ENCODE measurements around the gene ACOXL.

ACOXL gene

DNA sequence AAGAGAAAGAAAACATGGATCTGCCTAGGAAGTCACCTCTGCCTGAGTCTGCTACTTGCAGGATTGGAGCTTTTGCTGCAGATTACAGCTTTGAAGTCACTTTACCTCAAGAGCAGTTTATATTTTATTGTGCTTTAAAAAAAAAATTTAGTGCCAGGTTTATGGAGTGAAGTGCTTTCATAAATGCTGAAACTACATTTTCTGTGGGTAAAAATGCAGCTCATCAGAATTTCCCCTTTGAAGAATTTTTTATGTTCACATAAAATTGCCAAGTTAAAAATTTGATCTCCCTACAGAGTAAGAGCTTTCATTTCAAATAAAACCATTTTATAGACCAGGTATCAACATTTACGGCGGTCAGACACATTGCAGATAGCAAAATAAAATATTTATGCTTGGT, 413.6 kb downstream of the ACOXL start:
- no peak for DNase-seq

DNA sequence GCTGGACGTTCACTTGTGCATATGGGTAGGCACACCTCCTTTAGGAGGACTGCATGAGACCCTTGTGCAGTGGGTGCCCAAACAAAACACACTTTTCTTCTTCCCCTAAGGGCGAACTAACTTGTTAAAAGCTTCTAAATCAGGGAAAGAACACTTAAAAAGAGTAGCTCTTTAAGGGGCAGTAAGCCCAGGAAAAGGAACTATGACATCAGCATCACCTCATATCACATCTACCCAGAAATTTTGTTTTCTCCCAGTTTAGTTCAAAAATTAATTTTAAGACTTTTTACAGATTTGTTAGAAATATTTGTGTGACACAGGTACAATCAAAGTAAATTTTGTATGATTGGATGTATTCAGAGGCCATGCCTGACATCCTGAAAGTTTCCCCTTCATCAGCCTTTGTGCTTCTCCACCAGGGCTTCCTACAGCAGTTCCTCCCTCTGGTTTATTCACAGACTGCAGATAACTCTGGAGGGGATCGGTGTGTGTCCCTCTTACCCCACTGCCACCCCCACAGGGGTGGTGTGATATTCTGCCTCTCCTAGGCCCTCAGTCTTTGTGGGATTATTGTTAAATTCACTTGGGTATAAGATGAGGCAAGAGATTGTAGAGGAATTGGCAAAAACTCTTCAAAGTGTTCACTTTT, 416.0 kb downstream of the ACOXL start:
- DNase-seq = no peak

DNA sequence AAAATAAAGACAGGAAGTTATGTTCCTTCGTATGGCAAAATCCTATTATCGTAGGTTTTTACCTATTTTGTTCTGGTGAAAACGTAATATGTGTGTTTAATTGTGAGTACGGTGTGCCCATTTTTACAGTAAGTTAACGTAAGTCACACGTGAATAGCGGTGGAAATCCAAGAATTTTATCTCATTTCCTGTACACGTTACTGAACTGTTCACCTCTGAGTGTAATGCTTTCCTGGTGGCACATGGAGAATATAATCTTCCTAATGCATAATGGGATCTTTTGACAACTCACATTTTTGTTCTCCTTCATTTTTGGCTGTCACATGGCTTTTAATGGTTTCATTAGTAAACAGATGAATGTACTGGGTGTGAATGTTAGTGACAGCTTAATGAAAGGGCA, 416.6 kb downstream of the ACOXL start:
- DNase-seq = no peak

DNA sequence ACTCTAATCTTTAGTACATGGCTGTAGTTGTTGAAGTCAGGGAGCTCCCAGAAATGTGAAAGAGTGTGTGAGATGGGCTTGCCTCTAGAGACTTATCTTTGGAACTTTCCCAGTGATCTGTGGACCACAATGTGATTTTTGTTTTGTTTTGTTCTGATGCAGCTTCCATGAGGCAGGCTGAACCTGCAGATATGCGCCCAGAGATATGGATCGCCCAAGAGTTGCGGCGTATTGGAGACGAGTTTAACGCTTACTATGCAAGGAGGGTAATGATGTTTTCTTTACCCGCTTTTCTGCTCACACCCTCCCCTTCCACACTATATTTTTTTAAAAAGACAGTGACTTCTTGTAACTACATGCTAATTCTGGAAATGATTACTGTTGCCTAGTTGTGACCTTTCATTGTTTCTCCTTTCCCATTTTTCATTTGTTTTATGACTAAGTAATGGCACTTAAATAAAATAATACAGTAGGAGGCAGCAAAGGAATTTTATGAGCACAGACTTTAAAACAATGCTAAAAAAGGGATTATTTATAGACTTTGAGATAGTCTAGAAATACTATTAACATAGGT, 417.6 kb downstream of the ACOXL start:
- DNase-seq = no peak

DNA sequence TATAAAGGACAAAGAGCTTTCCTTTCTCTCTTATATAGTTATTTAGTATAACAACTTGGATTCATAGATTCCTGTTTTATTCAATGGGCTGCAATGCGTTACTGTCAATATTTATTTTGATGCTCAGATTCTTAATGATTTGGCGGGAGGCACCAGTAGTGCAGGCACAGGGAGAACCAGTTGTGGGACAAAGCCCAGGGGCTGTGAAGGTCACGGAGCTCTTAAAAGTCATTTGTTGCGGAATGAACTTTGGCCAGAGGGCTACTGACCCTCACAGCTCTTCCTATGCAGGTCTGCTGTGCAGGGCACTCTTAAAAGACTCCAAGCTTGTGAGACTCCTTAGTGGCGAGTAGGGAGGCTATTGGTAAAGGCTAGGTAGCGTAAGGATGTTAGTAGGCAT, 422.4 kb downstream of the ACOXL start:
- DNase-seq = no peak

DNA sequence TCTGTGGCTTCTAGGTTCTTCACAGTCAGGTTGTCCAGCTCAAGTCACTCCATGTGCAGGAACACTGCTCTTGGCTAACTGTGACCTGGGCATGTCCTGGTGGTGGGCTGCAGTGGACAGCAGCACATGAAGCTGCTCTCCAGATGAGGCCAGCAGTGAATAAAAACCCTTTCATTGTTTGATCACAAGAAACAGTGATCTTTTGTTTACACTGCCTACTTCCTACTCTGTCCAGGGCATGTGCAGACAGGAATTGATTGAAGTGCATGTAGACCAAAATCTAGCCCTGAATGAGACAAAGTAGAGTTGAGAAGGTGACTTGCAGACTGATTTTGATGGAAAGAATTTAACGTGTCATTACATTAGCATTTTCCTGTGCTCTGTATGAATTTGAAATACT, 423.2 kb downstream of the ACOXL start:
- DNase-seq = no peak

DNA sequence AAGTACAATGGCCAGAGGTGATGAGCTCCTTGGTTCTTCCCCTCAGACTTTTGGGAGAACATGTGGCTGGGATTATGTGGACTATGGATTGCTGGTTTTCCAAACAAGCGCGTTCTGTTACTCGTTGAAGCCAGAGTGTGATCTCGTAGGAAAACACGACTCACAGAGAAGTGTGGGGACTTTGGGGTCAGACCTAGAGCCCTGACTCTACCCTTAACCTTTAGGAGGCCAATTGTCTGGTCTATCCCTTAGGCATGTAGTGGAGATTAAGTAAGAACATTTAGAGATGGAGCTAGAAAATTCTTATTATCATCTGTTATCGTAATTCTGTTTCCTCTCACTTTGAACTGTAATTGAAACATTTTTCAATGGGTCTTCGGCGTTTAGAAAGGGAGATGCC, 424.2 kb downstream of the ACOXL start:
- no peak for DNase-seq

DNA sequence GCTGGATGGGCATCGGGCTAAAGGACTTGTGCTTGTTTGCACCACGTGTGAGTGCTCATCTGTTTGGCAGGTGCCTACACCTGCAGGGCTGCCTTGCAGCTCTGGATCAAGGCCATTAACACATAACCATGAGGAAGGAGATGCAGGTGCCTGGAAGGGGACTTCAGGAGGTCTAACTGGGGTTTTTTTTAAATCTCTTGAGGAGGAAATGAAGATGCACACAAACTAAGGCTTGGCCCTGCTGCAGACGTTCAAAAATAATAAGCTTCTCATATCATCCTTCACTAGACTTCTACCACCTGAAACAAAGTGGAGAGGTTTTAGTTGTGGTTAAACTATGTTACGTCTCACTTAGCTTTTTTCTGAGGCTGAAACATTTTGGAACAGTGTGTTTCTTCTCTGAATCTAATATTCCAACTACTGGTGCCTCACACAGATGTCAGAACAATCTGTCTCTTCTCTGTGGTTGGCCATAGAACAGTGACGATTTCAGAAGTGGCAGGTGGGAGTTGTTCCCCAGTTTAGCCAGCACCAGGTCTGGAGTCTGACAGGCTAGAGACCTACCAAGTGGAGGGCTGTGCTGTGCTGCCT, 424.8 kb downstream of the ACOXL start:
- DNase-seq = no peak

DNA sequence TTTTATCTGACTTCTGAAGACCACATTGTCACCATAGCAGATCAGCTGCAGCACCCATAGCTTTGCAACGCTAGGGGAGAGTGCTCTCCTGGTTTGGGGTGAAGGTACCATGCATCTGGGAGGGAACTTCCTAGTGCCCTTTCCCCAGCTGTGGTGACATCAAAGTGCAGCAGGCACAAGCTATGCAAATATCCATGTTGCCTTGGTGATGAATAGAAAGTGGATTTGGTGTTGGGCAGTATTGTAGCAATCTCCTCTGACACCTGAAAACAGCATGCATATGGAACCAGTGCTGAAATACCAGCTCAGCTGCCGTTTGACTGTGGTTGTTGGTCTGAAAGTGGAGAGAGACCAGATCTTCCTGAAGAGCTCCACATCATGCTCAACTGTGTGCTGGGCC, 425.4 kb downstream of the ACOXL start:
- no peak for DNase-seq

DNA sequence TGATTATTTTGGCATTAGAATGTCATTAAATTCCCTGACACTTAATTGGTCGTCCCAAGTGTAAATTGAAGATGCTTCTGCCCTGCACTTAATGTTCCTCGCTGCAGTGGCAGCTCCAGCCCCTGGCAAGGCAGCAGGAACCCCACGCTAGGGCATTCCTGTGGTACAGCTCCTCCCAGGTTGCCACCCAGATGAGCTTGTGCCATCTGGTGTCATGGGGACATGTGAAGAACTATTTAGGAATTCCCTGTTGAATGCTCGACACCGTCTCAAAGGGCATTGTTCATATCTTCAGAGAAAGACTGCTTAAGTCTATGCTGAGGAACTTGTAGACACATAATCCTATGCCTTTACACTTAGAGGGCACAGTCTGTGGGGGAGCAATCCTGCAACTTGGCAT, 427.3 kb downstream of the ACOXL start:
- no peak for DNase-seq

DNA sequence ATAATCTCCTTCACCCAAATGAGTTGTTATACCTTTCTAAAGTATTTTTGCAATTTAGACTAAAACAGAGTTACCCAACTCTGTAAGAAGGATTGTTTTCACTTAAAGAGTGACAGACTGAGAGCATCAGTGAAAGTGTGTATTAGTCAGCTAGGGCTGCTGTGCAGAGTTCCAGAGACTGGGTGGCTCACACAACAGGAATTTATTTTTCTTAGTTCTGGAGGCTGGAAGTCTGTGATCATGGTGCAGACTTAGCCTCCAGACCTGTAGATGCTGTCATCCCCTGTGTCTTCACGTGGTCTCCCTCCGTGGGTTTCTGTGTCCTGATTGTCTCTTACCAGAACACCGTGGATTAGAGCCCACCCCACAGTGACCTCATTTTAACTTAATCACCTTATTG, 428.4 kb downstream of the ACOXL start:
- DNase-seq = no peak

DNA sequence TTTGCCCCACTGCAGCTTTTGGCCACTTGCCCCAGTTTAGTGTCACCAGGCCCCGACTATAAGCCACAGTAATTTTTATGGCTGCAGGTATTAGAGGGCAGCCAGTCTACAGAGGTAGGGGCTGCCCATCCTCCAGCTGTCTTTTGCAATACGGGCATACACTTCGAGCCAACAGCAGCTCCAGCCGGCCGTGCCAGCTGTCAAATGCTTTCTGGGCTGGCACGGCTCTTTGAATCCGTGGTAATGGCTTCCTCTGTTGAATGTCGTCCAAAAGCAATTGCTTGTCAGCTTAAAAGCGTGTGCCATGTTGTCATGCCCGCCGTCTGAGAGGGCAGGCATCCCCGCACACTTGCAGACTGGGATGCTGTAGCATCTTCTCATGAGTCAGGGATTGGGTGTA, 429.6 kb downstream of the ACOXL start:
- DNase-seq = no peak

DNA sequence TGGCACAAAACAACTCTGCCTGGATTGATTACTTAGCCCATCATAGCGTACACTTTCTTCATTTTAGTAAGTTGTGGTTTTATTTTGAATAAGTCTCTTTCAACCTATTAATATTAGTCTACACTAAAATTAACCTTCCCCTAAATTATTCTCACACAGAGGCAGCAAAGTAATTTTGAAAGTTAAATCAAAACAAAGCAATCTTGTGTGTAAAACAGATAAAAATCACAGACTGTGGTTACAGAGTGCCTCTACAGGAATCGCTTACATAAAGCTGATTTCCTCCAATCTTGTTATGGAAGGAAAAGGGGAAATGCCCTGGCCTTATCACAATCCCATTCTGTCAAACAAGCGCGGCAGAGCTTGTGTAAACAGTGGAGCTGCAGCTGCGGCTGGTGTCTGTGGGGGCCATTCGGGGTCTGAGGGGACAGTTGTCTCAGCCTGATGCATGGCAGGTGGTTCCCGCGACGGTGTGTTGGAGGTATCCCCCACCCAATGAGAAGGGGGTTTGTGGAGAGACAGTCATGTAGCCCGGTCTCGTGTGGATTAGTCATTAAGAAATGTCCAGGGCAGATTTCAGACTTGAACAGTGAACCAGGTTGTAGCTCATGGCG, 430.5 kb downstream of the ACOXL start:
- peak; percentile 51 for DNase-seq

DNA sequence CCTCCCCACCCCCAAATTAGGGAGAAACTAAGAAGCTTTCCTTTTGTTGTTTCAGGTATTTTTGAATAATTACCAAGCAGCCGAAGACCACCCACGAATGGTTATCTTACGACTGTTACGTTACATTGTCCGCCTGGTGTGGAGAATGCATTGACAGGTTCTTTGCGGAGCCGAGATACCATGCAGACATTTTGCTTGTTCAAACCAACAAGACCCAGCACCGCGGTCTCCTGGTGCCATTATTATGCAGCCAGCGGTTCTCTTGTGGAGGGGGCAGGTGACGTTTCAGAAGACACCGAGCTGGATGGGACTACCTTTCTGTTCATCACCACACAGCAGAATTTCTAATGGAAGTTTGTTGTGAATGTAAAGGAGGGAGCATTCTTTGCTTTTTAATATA, 431.7 kb downstream of the ACOXL start:
- no peak for DNase-seq

DNA sequence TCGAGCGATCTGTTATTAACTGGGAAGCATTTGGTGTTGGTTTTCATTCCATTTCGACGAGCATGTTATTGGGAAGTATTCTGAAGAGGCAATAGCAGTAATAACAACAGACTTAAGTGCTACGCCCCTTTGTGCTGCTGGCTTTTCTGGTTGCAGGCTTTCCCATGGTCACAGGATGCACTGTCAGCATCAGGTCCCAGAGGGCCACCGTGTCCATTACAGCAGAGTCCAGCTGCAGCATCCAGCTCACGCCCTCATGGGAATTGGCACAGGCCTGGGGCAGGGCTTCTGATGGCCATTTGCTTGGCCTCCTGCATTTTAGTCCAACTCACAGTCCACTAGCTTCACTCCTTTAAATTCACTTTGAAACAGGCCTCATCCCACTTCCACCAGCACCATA, 432.7 kb downstream of the ACOXL start:
- DNase-seq = no peak

DNA sequence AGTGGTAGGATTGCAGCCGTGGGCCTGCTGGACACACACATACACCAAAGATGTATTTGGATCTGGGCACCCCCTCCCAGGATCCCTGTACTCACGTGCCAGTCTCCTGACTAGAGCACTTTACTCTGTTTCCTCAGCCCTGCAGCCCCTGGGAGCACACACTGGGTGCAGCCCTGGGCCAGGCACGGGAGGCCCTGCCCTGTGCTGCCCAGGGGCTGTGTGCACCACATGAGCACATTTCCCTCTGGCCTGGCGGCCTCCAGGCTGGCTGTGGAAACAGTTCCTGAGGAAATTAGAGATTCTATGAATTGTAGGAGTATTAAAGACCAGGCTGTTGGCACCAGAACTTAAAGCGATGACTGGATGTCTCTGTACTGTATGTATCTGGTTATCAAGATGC, 433.7 kb downstream of the ACOXL start:
- no peak for DNase-seq

DNA sequence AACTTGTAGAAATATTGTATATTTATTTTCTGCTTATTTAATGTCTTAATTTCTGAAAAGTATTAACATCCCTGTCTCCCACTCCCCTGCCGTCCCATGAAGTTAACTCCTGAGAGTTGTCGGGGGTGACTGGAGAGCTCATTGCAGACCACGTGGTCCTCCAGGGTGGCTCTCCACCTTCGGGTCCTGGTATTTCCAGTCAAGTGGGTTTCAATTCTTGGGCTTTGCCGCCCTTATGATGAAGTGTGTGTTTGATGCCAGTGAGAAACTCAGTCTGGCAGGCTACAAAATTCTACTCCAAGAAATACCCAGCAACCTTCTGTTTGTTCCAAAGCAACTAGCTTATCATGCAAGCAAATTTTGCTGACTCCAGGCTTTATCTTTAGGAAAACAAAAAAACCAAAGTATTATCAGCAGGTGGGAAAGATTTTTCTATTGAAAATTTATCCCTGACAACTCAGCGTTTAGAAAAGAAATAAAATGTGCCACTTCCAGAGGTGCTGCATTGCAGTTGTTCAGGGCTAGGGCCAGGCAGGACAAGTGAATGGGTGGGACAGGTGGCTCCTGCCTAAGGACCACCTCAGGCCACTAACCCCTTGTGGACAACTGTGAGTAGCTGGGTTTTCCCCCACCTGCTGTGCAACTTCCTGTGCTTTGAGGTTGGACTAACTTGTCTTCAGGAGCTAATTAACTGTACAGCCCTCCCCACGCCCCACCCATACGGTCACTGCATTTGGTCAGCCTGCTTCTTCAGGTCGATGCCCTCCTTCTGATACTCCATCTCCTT, 434.9 kb downstream of the ACOXL start:
- DNase-seq = no peak

DNA sequence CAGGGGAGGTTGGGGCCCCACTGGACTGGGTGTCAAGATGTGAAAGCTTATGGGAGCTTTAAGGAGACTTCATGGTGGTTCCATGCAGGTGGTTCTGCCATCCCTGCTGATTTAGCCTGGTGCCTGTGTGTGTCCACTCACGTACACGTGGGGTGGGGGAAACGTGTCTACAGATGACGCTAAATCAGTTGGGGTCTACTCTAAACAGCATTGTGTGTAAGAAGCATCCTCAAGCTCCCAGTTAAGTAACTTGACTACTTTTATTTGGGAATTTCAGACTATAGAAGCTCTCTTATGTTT, 435.4 kb downstream of the ACOXL start:
- DNase-seq = no peak

All from suppressor macrophage treated with lipopolysaccharide for 4 hours (primary cell).